ENCODE data around the gene PLEKHM2.

GRCh38 chr1:15683345-15684039 lies 628 bp upstream of the PLEKHM2 start:
- TF ChIP-seq TCF12 (IDR thresholded peaks at IDR 0.05; ENCODE audit: low read depth) (no peak), EP300 (IDR thresholded peaks at IDR 0.05; ENCODE audit: borderline replicate concordance) (no peak), NFIC (IDR thresholded peaks at IDR 0.05) (no peak), CEBPB (IDR thresholded peaks at IDR 0.05) (no peak), YY1 (IDR thresholded peaks at IDR 0.05; ENCODE audit: low read depth) (no peak)
